Body of pancreas (tissue), 4 donors: ENCODE results near the gene CAMK2G. TPM values are rescaled to one million over a fixed set of nuclear protein-coding genes. Genes with fewer than 3 reads are reported as not detected.
A peak's percentile ranks its signal among the peaks of the same experiment; 100 is the strongest.

Experiments
- ATAC-seq: fragments of 150-250 bp; one replicate; pipeline ENCODE4 v1.9.1; 2016
- DNase-seq, 4 donors: peaks; one replicate each; pipeline ENCODE4 v3.0.0-alpha.2; 2019
- H3K27ac ChIP-seq, 4 donors: fragments of 200-600 bp; sonication (generic); 1 replicate in 3 of 4; 2 replicates in 1 of 4; pipeline versions ENCODE4 v1.5.1 to v1.6.1; 2016 to 2019; ENCODE audit warnings: mild to moderate bottlenecking in 1 of 4, mixed read lengths in 1 of 4, moderate library complexity in 1 of 4
- H3K27me3 ChIP-seq, 2 donors: fragments of 200-600 bp; sonication (generic); one replicate each; pipeline ENCODE4 v1.6.0; 2016; ENCODE audit warnings: mild to moderate bottlenecking in 1 of 2
- H3K36me3 ChIP-seq, 2 donors: fragments of 200-600 bp; sonication (generic); replicated peaks in 1 of 2; 2 replicates each; pipeline ENCODE4 v1.5.1; 2016; ENCODE audit warnings: low read depth in 2 of 2; ENCODE audit not compliant: insufficient read depth in 1 of 2
- H3K4me1 ChIP-seq: fragments of 200-600 bp; sonication (generic); one replicate; pipeline ENCODE4 v1.6.0; 2016
- H3K4me3 ChIP-seq, 2 donors: fragments of 200-600 bp; sonication (generic); 1 replicate in 1 of 2; 2 replicates in 1 of 2; pipeline ENCODE4 v1.5.1; 2016 to 2019
- H3K9me3 ChIP-seq, 3 donors: fragments of 200-600 bp; sonication (generic); 1 replicate in 2 of 3; 2 replicates in 1 of 3; pipeline ENCODE4 v1.5.1; 2016
- POLR2A ChIP-seq, 3 donors: fragments of 450-650 bp; IDR thresholded peaks; one replicate each; pipeline ENCODE4 v1.6.1; 2016; ENCODE audit warnings: antibody characterized with exemption in 3 of 3, mild to moderate bottlenecking in 2 of 3
- WGBS, 2 donors: methylation state at CpG; one replicate each; pipeline ENCODE4 v1.1.5; 2017; 5-methylcytosine and 5-hydroxymethylcytosine counted together
- intact Hi-C: fragments of 100-400 bp; cut with DNase I; formaldehyde crosslinking; loops from one replicate; pipeline ENCODE4 v1.15.1; 2023
- total RNA-seq, 2 donors: library from RNA; depleted of rRNA; stranded (reverse); fragments of >200 nt; gene quantifications; one replicate each; pipeline ENCODE4 v1.1.0, GENCODE V29; 2016
- TF ChIP-seq, protein P1 (sequence below), 7 experiments: fragments of 450-650 bp in 4 of 7; fragments of 200-600 bp in 3 of 7; sonication (generic) in 3 of 7; IDR thresholded peaks; one replicate each; pipeline ENCODE4 v1.5.1; 2016 to 2019; ENCODE audit warnings: antibody characterized with exemption in 7 of 7

The CAMK2G gene
- total RNA-seq, 2 donors from 2014 or later: 14.8 to 17.4 TPM

DNA sequence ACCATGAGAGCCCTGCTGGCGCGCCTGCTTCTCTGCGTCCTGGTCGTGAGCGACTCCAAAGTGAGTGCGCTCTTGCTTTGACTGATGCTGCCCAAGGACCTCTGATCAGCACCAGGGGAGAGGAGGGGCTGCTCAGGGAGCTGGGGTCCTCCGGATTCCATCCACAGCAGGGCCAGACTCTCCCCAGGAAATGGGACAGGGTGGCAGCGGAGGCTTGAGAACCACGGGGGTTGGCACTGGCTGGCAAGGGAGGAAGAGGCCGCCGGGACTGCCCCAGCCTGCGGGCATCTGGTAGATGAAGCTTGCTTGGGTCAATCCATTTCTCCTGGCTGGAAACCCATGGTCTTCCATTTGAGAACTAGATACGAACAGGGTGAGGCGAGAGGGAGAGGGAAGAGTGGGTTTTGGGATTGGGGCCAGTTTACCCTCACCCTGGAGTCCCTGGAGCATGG lies 37.2 kb upstream of the CAMK2G start:
- Histone ChIP-seq H3K4me1 (peaks cover 17% of the 10 kb centered on the region), H3K4me3 (peak overlapping the region; percentile 18 to 42), H3K27me3 (no peaks in the 10 kb centered on the region), H3K27ac (peak overlapping the region in 3 of 4 donors; percentile 27 to 60 (median 46)), H3K36me3 (no peaks in the 10 kb centered on the region), H3K9me3 (no peaks in the 10 kb centered on the region)
- no peak for DNase-seq
- 10 to 20% methylated on average over 7 to 14 of the region's 14 CpGs for WGBS, 2 donors
- TF ChIP-seq, protein P1, sequence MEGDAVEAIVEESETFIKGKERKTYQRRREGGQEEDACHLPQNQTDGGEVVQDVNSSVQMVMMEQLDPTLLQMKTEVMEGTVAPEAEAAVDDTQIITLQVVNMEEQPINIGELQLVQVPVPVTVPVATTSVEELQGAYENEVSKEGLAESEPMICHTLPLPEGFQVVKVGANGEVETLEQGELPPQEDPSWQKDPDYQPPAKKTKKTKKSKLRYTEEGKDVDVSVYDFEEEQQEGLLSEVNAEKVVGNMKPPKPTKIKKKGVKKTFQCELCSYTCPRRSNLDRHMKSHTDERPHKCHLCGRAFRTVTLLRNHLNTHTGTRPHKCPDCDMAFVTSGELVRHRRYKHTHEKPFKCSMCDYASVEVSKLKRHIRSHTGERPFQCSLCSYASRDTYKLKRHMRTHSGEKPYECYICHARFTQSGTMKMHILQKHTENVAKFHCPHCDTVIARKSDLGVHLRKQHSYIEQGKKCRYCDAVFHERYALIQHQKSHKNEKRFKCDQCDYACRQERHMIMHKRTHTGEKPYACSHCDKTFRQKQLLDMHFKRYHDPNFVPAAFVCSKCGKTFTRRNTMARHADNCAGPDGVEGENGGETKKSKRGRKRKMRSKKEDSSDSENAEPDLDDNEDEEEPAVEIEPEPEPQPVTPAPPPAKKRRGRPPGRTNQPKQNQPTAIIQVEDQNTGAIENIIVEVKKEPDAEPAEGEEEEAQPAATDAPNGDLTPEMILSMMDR (IDR thresholded peaks at IDR 0.05): no peak
- no peak for TF ChIP-seq POLR2A (IDR thresholded peaks at IDR 0.05)
- intact Hi-C loops: no loop called here
- peak; percentile 5 for ATAC-seq

DNA sequence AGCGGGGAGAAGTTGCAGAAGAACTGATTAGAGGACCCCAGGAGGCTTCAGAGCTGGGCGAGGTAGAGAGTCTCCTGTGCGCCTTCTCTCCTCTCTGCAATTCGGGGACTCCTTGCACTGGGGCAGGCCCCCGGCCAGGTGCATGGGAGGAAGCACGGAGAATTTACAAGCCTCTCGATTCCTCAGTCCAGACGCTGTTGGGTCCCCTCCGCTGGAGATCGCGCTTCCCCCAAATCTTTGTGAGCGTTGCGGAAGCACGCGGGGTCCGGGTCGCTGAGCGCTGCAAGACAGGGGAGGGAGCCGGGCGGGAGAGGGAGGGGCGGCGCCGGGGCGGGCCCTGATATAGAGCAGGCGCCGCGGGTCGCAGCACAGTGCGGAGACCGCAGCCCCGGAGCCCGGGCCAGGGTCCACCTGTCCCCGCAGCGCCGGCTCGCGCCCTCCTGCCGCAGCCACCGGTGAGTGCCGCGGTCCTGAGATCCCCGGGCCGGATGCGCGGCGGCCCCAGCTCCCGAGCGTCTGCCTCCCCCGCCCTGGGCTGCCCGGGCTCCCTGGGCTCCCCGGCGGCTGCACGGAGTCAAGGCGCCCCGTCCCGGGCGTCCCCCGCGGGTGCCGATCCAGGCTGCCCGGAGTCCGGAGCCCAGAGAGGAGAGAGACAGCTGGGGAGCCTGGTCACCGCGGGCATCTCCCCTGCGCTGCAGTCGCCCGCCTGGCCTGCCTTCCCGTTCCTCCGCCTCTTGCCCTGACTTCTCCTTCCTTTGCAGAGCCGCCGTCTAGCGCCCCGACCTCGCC lies 36.6 kb upstream of the CAMK2G start, which contains the start of gene PLAU:
Gene PLAU, plus strand, starts transcription at position 369 of the 789 bp plus-strand sequence. CDS start 424 bp downstream, outside the sequence.
- Histone ChIP-seq H3K4me3 (peak within 1 kb of the TSS; percentile 18 to 42), H3K36me3 (no peaks in the 10 kb centered on the region), H3K27me3 (no peaks in the 10 kb centered on the region), H3K9me3 (no peaks in the 10 kb centered on the region), H3K27ac (peak within 1 kb of the TSS in 3 of 4 donors; percentile 27 to 60 (median 46)), H3K4me1 (peaks cover 17% of the 10 kb centered on the region)
- peak; percentile 38 for ATAC-seq
- TF ChIP-seq, protein P1 (IDR thresholded peaks at IDR 0.05): no peak
- TF ChIP-seq POLR2A (IDR thresholded peaks at IDR 0.05): peak in 1 of 3 donors; percentile 22
- intact Hi-C loops: no loop called here
- WGBS, 2 donors: 0 to 1% methylated on average over 6 to 48 of the region's 74 CpGs
- DNase-seq: peak; percentile 26 to 47 (median 36)

DNA sequence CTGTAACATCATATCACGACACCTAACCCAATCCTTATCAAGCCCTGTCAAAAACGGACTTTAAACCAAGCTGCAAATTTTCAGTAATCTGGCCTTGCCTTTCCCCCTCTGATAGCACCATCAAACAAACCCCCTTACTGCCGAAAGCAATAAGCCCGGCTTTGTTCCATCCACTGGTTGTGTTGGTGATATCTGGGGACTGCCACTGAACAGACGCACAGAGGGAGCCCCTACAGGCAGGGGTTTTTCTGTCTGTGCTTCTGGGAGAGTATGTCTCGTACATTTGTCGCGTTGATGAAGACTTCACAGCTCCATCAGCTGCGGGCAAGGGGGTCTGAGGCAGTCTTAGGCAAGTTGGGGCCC lies 36.0 kb upstream of the CAMK2G start:
- 15 to 25% methylated on average over 5 to 9 of the region's 9 CpGs for WGBS, 2 donors
- intact Hi-C loops: no loop called here
- Histone ChIP-seq H3K27me3 (no peaks in the 10 kb centered on the region), H3K27ac (peak overlapping the region in 1 of 4 donors; percentile 46), H3K36me3 (no peaks in the 10 kb centered on the region), H3K4me1 (peaks cover 17% of the 10 kb centered on the region), H3K9me3 (no peaks in the 10 kb centered on the region), H3K4me3 (no peak overlapping the region)
- ATAC-seq (no peak), DNase-seq (no peak)
- no peak for TF ChIP-seq POLR2A (IDR thresholded peaks at IDR 0.05)
- TF ChIP-seq, protein P1 (IDR thresholded peaks at IDR 0.05): no peak

DNA sequence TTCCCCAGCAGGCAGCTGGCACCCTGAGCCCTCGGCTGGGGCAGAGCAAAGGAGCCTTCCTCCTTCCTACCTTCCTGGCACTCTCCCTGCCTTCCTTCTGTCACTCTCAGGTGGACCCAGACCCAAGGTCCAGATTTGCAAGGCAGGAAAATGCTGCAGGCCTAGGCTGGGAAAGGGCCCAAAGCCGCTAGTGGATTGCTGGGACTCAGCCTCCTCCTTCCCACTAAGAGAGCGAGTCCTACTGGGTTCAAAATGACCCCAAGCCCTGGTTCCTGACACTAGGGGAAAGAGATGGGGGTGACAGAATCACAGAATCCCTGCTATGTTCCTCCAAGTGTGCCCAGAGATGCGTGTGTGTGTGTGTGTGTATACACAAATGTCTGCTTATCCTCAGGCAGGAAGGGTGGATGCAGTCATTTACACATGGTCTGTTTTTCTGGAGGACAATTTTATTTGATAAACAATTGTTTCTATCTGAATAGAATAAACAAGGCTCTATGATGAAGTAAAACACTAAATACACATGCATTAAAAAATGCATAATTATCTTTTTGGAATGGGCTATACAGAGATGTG lies 35.3 kb upstream of the CAMK2G start:
- Histone ChIP-seq H3K9me3 (no peaks in the 10 kb centered on the region), H3K27ac (peak overlapping the region in 2 of 4 donors; percentile 1 to 68), H3K4me3 (no peak overlapping the region), H3K27me3 (no peaks in the 10 kb centered on the region), H3K36me3 (no peaks in the 10 kb centered on the region), H3K4me1 (peaks cover 17% of the 10 kb centered on the region)
- DNase-seq (no peak), ATAC-seq (no peak)
- WGBS, 2 donors: 76 to 81% methylated on average over 4 of the region's 4 CpGs
- intact Hi-C loops: no loop called here
- no peak for TF ChIP-seq POLR2A (IDR thresholded peaks at IDR 0.05)
- TF ChIP-seq, protein P1 (IDR thresholded peaks at IDR 0.05): no peak
